HG02885 (cell line): Measurements from ENCODE around the gene HYCC2.
"Not testable (repeated sequence)": the region's sequence is repeated elsewhere in the genome, so short reads cannot be mapped to it uniquely, and the experiment has no call there.

Experiments
- ATAC-seq: cut with Tn5 transposase; IDR thresholded peaks from one replicate; pipeline ENCODE4 v1.9.1; 2021; ENCODE audit warnings: mild to moderate bottlenecking; ENCODE audit not compliant: unreplicated experiment, poor library complexity

Gene HYCC2

GRCh38 chr2:201071479-201072200 is at the start of gene HYCC2, which contains the start of gene NDUFB3:
TSS of gene HYCC2 (minus strand) at chr2:201071671. CDS start at chr2:201024009, 47,662 bp downstream.
TSS of gene NDUFB3 (plus strand) at chr2:201072001. CDS start at chr2:201078883, 6,882 bp downstream.
- ATAC-seq = peak; percentile 98

GRCh38 chr2:201118961-201119854 is 47.7 kb upstream of the HYCC2 start:
- ATAC-seq = peak; percentile 6

- ATAC-seq = peak; percentile 48
These were observed 46.9 kb upstream of the HYCC2 start for GRCh38 chr2:201118121-201118960.

GRCh38 chr2:201117735-201118094 is 46.2 kb upstream of the HYCC2 start:
- not testable (repeated sequence) for ATAC-seq

GRCh38 chr2:201116959-201117734 is 45.7 kb upstream of the HYCC2 start:
- ATAC-seq = no peak

GRCh38 chr2:201116115-201116958 is 44.9 kb upstream of the HYCC2 start, which contains the start of gene CFLAR:
TSS of gene CFLAR (plus strand) at chr2:201116164. CDS start at chr2:201129866, 13,702 bp downstream.
- peak; percentile 41 for ATAC-seq

- ATAC-seq = no peak
These were observed 43.4 kb upstream of the HYCC2 start for GRCh38 chr2:201114846-201115245.

- no peak for ATAC-seq
These were observed 42.9 kb upstream of the HYCC2 start for GRCh38 chr2:201114350-201114749.

- no peak for ATAC-seq
These were observed 39.6 kb upstream of the HYCC2 start for GRCh38 chr2:201111096-201111495.

- no peak for ATAC-seq
These were observed 39.1 kb upstream of the HYCC2 start for GRCh38 chr2:201110615-201111014.

GRCh38 chr2:201109186-201109585 is 37.7 kb upstream of the HYCC2 start:
- ATAC-seq = no peak

- ATAC-seq = no peak
These were observed 36.9 kb upstream of the HYCC2 start for GRCh38 chr2:201108341-201108740.

- ATAC-seq = no peak
These were observed 36.2 kb upstream of the HYCC2 start for GRCh38 chr2:201107624-201108023.

GRCh38 chr2:201105759-201106158 is 34.3 kb upstream of the HYCC2 start:
- ATAC-seq = no peak

- ATAC-seq = no peak
These were observed 29.0 kb upstream of the HYCC2 start for GRCh38 chr2:201100497-201100896.

GRCh38 chr2:201093573-201093972 is 22.1 kb upstream of the HYCC2 start:
- no peak for ATAC-seq

- ATAC-seq = no peak
These were observed 19.1 kb upstream of the HYCC2 start for GRCh38 chr2:201090574-201090973.

GRCh38 chr2:201084863-201085262 is 13.4 kb upstream of the HYCC2 start:
- ATAC-seq = no peak

GRCh38 chr2:201074996-201075395 is 3.5 kb upstream of the HYCC2 start:
- ATAC-seq = no peak
